GM18870 (cell line): ENCODE data around the gene CACUL1.
"Not testable (repeated sequence)": the region's sequence is repeated elsewhere in the genome, so short reads cannot be mapped to it uniquely, and the experiment has no call there.

Experiments used
- ATAC-seq: cut with Tn5 transposase; IDR thresholded peaks from one replicate; pipeline ENCODE4 v1.9.1; 2021; ENCODE audit warnings: moderate library complexity; ENCODE audit not compliant: unreplicated experiment

Gene CACUL1

DNA sequence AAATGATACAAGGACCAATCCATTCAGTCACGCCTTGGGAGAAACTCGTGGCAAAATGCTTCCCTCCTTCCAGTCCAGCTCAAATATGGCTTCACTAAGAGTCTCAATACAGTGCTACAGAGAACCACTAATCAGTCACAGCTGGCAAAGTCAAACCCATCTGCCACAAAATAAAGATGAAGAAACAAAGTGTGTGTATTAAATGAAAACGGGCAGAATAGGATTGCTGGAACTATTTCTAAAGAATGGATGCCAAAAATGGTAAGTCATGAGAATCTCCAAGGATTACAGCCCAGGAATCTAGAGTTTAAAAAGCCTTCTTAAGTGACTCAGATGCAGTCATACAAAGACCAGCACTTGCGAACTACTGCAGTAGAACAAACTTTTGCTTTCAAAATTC, 61.9 kb downstream of the CACUL1 start:
- ATAC-seq = no peak

GRCh38 chr10:118689070-118689858, 65.5 kb downstream of the CACUL1 start:
- no peak for ATAC-seq

GRCh38 chr10:118687472-118687871, 67.3 kb downstream of the CACUL1 start:
- ATAC-seq = peak; percentile 55

- ATAC-seq = no peak
These were observed 72.2 kb downstream of the CACUL1 start for GRCh38 chr10:118682533-118682932.

DNA sequence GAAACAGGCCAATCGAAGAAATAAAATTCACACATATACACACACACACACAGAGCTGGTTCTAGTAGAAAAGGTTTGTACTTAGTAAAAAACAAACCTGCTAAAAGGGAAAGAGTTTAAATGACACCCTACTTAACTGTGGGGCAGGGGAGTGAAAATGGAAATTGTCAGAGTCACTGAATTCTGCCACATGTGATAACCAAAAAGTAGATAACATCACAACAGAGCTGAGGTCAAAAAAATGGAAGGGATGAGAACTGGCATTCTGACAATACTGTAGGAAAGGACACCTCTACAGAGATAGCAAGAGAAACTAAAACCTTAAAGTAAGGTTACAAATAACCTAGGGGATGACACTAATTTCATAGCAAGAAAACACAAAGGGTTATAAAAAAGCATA, 74.6 kb downstream of the CACUL1 start:
- ATAC-seq = no peak

GRCh38 chr10:118674226-118674919, 80.4 kb downstream of the CACUL1 start:
- no peak for ATAC-seq

- ATAC-seq = no peak
These were observed 81.7 kb downstream of the CACUL1 start for GRCh38 chr10:118672766-118673715.

DNA sequence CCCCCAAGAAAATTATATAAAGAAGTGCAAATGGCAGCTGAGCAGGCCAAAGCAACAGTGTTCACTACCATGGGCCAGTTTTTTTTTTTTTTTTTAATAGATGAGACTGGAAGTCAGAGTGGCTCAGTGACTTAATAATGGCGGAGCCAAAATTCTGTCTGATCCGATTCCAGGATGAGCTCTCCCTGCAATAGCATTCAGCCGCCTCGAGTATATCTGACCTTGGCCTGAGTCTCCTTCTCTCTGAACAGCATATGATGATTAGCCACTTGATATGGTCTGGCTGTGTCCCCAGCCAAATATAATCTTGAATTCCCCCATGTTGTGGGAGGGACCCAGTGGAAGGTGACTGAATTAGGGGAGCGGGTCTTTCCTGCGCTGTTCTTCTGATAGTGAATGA, 82.6 kb downstream of the CACUL1 start:
- ATAC-seq = no peak

- ATAC-seq = not testable (repeated sequence)
These were observed 83.5 kb downstream of the CACUL1 start for GRCh38 chr10:118671221-118671620.

DNA sequence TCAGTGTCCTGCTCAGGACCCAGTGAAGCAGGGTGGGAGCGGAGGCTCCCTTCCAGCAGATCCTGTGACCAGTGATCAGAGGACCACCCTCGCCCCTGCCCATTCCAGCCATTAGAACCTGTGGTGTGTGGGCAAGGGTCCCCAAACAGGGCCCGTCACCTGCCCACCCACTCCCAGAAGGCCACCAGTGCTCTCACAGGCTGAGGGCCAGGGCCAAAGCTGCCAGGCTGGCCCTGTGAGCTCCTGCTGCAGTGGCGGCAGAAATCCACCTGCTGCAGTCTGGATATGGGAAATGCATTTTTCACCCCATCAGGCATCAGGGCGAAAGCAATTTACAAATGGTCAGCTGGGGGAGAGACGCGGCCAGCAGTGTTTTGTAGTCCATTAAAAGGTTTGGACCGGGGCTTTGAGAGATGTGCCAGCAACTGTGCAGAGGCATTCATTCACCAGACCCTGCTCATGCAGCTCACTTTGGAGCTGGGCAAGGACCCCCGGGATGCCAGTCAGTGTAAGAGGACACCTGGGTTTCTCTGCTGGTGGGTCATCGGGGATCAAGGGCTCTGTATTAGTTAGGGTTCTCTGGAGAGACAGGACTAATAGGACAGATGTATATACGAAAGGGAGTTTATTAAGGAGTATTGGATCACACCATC, 84.2 kb downstream of the CACUL1 start:
- ATAC-seq = no peak

- ATAC-seq = no peak
These were observed 84.9 kb downstream of the CACUL1 start for GRCh38 chr10:118669835-118670234.

GRCh38 chr10:118669020-118669791, 85.6 kb downstream of the CACUL1 start:
- no peak for ATAC-seq

- no peak for ATAC-seq
These were observed 86.4 kb downstream of the CACUL1 start for GRCh38 chr10:118668228-118668952.

- ATAC-seq = no peak
These were observed 87.0 kb downstream of the CACUL1 start for GRCh38 chr10:118667732-118668131.

- ATAC-seq = no peak
These were observed 88.4 kb downstream of the CACUL1 start for GRCh38 chr10:118666350-118666749.

DNA sequence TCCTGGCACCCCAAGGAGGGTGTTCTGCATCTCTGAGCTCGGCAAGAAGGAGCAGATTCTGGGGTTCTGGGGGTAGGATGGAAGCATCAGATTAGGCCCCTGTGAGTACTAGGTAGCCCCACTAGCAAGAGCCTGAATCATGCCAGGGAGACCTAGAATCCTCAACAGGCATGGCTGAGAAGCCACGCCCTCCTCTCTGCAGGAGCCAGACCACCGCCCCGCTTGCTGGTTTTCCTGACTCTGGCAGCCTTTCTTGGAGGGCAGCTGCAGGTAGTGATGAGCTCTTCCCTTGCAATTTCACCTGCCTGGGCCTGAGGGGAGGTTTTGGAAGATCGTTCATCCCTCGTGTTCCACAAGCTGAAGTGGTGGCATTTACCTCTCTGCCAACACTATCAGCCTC, 90.4 kb downstream of the CACUL1 start:
- no peak for ATAC-seq

DNA sequence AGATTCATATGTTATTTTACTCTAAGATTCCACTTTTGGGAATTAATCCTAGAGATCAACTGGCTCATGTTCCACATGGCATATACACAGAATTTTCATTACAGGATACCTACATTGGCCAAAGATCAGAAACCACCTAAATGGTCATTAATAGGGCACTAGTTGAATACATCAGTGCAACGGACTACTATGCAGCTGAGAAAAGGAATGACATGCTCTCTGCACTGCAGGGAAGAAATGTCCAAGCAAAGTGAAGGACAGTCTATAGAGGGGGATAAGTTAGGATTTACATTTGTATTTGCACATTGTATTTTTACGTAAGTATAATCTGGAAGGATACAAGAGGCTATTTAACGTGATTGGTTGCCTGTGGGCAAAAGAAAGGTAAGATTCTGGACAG, 91.6 kb downstream of the CACUL1 start:
- ATAC-seq = no peak

DNA sequence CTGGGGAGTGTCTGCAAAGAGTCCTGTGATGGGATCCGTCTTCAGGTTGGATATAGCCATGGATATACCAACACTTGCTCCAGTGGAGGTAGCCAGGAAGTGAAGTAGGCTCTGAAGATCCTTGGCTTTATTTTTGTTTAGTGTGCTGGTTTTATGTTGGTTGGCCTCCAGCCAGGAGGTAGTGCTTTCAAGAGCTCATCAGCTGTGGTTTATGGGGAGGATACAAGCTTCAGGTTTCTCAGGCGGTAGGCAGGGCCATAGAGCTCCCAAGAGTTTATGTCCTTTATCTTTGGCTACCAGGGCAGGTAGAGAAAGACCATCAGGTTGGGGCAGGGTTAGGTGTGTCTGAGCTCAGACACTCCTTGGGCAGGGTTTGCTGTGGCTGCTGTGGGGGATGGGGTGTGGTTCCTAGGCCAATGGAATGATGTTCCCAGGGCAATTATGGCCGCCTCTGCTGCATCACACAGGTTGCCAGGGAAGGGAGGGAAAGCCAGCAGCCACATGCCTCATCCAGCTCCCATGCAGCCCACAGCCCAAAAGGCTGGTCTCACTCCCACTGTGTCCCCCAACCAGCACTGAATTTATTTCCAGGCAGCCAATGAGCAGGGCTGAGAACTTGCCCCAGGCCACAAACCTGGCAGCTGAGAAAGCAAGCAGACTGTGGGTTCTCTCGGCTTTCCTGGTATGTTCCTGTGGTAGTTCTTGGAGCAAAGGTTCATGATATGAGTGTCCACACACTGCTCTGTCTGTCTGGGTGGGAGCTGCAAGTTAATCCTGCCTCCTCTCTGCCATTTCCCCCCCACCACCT, 92.3 kb downstream of the CACUL1 start:
- no peak for ATAC-seq

- ATAC-seq = no peak
These were observed 96.0 kb downstream of the CACUL1 start for GRCh38 chr10:118658762-118659161.
